ENCODE results near the gene POU6F2.

POU6F2 gene

DNA sequence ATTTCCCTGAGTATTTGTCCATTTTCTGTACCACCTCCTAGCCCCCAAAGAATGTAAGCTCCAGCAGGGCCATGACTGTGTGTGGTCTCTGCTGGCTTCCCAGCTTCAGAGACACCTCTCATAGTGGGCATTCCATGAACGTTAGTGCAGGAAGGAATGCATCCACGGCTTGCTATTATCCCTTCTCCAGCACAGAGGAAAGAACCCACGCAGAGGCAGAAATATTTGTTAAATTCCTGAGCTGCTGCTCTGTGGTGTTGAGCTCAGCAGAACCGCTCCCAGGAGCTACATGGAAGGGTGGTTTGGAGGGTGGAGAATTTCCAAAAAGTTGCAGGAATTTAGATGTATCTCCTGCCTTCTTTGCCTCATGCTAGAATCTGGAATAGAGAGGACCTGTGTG, 275.2 kb downstream of the POU6F2 start:
- DNase-seq (ENCODE audit: low spot score) = peak; percentile 76

DNA sequence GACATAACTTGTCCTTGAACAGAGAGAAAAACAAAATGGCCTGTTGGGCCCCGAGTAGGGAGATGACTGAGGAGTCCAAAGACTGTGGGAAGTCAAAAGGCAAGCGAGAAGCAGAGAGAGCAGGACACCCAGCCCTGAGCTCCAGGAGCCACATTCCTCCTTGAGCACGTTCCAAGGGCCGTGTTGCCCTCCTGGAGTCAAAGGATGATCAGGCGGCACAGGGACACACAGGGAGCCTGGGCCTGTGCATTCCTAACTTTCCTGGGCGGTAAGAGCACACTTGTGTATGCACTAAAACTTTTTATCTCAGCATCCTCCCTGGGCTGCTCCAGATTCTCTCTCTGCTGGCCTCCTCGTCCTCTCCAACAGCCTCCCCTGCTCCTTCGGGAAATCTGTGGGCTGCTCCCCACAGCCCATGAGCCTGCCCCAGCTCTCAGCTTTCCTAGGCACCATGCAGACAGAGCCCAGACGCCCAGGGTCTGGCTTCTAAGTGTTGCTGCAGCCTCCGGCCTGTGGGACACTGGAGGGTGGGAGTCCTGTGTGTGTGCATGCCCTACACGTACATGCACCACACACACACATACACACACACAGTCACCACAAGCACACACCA, 281.8 kb downstream of the POU6F2 start:
- no peak for DNase-seq (ENCODE audit: low spot score)

DNA sequence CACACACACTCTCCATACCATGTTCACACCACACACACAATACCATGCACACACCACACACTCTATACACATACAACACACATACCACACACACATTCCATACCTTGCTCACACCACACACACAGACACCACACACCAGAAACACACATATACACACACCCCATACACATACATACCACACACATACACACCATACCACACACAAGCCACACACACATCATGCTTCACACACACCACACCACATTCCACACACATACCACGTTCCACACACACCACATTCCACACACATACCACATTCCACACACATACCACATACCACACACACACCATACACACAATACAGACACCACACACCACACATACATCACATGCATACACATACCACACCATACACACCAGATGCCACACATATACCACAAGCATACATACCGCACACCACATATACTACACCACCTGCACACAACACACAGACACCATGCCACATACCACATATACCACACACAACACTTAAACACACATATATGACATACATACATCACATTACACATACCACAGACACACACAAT, 282.7 kb downstream of the POU6F2 start:
- no peak for DNase-seq (ENCODE audit: low spot score)

DNA sequence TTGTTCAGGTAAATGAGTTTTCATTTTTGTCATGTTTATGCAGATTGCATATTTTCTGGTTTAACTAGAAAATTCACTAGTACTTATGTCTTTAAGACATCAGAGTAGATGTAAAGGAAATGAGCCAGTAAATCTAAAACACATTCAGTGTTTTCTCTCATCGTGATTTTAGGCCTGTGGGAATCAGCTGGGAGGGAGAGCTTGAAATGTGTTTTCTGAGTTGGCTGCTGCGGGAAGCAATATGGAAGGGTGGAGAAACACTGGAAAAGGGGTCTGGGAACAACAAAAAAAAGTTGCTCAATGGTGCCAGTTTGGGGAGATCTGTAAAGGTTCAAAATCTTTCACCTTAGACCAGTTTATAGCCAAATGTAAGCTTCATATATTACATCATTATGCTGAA, 284.1 kb downstream of the POU6F2 start:
- DNase-seq (ENCODE audit: low spot score) = no peak

DNA sequence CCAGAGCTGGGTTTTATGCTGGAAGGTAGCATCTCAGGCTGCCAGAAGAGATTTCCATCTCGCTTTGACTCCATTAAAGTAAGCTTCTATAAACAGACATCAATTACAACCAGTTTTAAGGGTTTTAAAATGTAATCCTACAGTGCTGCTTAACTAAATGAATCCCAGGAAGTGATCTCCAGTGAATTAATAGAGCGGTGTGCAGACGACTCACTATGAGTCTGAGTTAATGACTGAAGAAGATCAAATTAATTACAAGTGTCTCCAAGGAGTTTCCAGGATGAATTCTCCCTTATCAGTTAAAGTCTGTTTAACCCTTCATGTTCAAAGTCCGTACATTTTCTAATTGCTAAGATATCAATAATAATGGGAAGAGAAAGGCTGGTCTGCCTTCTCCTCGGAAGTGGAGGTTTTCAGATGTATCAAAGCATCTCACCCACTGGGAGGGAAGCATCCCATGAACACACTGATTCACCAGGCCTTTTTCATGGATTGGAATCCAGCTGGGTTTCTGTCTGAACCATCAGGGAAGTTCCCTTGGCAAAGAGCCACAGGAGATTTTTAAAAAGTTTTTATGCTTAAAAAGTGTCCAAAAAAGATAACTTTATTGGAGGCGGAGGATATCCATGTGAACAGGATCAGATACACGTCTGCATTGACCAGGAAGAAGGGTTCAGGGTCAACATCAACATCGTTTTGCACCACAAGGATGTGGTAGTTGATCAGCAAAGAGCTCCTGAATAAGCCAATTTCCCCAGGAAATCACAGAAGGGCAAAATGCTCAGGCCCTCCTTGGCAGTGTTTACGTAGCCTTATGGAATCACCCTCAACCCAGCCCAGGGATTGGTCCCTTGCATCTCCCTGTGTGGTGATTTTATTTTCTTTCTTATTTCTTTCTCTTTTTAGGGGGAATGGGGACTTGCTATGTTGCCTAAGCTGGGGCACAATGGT, 288.2 kb downstream of the POU6F2 start:
- no peak for DNase-seq (ENCODE audit: low spot score)

DNA sequence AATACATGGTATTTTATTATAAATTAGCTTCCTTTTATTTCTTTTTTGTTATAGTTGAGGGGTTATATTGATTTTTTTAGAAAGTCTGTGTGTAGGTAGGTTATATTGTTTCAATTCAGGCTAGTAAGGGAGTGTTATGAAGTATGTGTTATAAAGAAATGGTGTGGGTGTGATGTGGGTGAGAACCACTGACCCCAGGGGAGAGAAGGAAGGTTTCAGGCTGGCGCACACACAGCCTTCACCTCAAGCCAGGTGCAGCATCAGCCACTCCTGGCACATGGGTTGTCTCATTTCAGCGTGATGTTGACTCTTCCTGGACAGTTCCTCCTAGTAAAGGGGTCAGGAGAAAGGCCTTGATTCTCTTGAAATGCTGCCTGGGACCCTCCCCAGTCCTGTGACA, 291.3 kb downstream of the POU6F2 start:
- no peak for DNase-seq (ENCODE audit: low spot score)

DNA sequence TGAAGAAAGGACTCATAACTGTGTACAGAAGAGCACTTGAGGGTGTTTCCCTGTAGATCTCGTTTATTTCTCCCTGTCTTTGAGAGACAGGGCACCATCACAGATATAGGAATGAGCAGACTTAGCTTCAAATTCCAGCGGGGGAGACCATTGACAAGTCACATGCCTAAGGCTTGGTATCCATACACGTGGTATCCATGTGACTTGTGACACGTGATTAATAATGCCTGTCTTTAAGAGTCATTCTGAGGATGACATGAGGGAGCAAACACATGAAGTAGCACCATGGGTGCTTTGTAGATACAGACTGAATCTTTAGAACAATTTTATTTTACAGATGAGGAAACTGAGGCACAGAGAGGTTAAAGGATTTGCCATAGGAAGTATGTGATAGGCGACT, 292.3 kb downstream of the POU6F2 start:
- DNase-seq (ENCODE audit: low spot score) = no peak

DNA sequence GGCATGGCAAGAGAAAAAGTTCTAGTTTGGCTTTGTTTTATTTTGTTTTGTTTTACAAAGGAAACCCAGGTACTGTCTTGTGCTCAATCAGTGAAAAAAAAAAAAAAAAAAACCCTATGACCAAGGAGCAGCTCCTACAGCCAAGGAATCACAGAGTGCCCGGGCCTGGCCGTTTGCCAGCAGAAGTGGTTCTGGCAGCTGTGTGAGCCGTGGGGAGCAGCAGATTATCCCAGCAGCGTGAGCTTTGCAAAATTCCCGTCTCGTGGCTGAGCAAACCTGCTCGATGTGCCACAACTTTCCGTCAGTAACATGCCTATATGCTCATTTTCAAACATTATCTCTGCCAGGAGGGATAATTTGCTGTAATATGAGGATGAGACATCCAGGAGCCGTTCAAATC, 293.7 kb downstream of the POU6F2 start:
- DNase-seq (ENCODE audit: low spot score) = peak; percentile 58

DNA sequence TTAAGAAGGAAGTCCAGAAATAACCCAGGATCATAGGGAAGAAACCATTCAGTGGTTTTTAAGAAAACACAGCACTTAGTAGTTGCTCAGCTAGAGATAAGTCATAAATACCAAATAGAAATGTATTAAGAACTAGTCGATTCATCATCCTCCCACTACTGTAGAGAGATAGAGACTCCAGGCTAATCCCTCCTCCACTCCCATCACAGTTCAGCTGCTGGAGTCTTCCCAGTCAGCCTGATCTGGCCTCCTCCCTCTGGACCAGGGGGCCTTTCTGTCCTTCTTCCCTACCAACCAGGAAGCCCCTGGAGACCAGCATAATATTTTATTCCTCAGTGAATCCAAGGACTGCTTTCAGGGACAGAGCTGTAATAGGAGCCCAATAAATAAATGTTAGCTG, 294.4 kb downstream of the POU6F2 start:
- no peak for DNase-seq (ENCODE audit: low spot score)

DNA sequence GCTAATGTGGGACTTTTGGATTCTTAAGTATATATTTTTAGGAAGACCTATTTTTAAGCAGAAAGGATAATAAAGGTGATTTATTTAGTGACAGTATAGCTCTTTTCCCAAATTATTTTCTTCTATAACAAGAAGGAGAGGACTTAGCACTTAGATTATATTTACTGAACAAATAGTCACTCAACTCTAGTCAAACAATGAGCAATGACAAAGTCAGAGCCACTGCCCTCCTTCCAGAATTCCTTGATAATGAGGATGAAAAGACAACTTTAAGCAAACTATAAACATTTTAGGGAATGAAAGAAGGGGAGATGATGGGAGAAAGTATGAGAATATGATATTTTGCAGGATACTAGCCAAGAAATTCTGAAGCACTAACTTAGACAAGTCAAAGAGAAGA, 295.0 kb downstream of the POU6F2 start:
- no peak for DNase-seq (ENCODE audit: low spot score)

DNA sequence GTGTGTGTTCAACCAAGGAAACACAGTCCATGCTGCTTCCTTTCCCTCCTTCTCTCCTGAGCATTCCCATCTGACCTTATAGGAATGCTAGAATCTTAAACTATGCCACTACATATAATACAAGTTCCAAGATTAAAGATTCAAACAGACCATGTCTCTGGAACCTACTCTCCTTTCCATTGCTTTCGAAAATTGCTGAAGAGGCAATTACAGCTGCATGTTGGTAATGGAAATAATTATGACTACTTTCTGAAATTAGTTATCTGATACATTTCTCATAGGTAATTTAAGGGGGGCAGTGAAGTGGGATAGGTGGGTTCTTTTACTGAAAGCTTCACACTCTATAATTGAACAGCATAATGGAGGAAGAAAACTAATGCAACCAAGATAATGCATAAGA, 302.6 kb downstream of the POU6F2 start:
- no peak for DNase-seq (ENCODE audit: low spot score)

DNA sequence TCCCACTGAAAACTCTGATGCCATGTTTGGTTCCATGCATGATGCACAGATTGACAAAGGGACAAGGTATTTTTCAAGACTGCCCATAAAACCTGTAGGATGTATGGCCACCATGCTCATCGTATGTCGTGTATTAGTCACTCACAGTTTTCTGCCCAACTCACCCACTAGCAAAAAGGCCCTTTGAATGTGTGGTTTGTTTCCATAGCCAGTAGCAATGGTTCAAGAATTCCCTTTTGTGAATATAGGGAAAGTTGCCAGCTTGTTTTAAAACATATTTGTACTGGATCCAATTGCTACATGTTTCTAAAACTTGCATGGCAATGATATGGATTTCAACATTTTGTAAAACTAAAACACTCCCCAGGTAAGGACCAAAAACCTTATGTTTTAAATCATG, 307.5 kb downstream of the POU6F2 start:
- no peak for DNase-seq (ENCODE audit: low spot score)

DNA sequence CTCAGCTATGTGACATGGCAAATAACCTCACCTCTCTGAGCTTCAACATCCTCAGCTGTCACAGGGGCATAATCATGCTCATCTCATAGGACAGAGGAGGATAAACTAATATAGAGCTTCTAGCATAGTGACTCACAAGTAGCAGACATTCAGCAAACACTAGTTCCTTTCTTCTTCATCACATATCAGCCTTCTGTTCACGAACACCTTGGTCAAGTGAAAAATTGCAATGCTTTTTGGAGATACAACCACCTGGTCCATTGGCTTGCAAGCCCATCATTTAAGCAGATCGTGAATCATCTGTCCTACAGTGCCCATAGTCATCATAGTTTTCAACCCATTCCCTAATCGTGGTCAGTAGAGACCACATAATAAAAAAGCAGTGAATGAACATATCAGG, 310.6 kb downstream of the POU6F2 start:
- no peak for DNase-seq (ENCODE audit: low spot score)

DNA sequence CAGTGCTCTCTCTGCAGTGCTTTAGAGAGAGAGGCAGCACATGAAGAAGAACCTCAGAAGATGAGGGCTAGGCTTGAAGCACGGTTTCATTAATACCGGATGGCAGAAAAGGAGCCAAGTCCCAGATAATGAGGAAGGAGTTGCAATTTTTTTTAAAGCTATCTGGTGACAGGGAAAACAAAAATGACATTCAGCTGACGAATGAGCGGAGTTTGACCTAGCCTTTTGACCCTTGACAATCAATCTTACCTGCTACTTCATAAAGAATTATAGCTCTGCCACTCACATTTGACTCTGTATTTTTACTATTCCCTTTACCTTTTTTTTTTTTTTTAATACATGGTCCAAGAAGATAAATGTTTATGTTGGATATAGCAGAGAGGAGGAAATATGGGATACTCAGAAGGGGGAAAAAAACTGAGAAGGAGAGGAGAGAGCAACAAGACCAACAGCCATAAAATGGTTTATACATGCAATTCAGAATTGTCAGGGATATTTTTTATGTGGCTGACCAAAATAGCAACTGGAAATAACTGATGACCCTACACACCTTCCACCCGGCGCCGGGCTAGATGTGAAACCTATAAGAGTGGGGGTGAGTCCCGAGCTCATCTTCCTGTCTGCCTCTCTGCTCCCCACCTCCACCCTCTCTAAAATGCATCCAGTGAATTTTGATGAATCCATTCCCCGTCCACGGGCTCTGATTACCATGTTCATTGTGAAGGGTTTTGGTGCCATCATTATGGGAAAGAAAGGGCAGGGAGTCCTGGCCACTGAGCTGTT, 314.1 kb downstream of the POU6F2 start:
- DNase-seq (ENCODE audit: low spot score) = no peak

DNA sequence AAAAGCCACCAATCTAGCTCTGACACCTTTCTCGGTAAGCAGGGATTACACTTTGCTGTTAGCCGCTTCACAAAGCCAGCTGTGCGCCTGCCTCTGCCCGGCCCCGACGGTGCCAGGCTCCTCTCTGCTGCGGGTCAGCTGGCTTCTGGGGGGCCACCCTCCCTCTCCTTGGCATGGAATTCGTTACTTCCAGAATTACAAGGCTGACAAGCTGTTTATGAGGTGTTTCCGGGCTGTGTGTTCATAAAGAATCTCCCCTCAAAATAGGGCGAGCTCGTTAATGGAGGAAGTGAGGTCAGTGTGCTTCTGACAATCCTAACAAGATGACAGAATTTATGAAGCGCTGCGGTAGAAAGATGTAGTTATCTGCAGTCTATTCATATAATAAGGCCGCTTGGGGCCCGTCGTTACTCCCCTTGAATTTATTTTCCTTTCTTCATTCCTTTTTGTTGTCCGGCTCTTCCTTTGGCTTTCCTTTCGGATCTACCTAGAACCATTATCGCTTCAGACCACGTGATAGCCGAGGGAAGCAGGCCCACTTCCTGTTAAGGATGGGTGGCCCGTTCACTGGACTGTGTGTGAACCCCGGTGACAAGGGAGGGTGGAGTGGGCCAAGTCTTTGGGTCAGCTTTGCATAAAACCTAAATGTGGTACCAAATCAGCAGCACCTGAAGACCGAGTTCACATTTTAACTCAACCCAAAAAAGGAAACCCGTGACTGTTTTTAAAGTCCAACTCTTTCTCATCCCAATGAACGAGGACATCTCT, 315.5 kb downstream of the POU6F2 start:
- no peak for DNase-seq (ENCODE audit: low spot score)

DNA sequence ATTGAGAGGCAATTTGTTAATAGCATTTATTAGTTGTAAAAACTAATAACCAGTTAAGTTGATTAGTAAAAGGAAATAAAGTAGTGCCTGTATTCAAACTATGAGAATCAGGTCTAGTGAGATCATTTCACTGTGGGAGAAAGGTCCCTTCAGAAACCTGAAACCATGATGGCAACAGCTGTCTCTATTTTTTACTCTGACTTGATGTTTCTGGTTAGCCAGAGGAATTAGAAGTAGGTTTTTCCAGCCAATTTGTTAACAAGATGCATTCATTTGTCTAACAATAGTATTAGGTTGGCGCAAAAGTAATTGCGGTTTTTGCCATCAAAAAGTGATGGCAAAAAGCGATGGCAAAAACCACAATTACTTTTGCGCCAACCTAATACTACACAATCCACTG, 316.3 kb downstream of the POU6F2 start:
- no peak for DNase-seq (ENCODE audit: low spot score)

DNA sequence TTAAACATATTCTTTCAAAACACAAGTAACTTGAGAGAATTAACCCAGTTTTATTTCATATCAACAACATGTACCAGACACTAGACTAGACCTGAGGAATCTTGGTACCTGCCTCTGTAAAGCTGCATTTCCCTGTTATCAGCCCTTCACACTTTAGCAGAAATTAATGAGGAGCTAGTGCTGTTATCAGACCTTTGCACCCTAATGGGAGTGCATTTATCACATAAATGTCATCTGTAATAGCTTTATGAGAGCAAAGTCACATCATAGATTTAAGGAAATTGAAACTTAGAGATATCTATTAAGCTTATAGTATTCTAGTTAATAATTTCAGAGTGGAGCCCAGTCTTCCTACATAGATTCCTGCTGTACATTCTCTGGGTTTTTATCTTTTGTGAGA, 318.1 kb downstream of the POU6F2 start:
- DNase-seq (ENCODE audit: low spot score) = no peak

DNA sequence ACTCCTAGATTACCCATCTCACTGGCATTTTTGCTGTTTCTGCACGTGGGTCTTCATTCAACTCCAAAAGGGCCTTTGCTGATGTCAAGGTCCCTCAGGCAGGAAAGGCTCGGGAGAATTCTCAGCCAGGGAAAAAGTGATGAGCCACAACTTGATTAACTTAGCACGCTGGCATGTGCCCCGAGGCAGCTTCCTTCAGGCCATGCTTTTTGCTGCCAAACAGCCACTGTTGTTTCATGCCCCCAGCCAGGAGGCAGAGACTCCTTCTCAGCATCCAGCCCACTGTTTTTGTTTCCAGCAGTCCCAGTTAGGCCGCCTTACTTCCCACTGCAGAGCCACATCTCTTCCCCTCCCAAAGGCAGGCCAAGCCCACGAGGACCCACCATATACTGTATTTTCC, 322.0 kb downstream of the POU6F2 start:
- peak; percentile 54 for DNase-seq (ENCODE audit: low spot score)

DNA sequence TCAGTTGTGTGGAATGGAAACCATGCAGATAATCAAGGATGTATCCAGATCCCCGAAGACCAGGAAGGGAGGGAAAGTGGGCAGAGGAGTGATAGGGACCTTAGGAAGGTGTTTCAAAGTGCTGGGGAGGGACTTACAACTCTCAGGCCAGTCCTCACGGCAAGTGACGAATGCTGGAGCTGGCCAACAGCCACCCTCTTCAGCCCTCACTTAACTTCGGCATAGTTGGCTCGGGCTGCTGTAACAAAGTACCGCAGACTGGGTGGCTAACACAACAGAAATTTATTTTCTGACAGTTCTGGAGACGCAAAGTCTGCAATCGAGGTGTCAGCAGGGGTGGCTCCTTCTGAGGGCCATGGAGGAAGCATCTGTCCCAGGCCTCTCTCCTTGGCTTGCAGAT, 322.6 kb downstream of the POU6F2 start:
- DNase-seq (ENCODE audit: low spot score) = peak; percentile 68

DNA sequence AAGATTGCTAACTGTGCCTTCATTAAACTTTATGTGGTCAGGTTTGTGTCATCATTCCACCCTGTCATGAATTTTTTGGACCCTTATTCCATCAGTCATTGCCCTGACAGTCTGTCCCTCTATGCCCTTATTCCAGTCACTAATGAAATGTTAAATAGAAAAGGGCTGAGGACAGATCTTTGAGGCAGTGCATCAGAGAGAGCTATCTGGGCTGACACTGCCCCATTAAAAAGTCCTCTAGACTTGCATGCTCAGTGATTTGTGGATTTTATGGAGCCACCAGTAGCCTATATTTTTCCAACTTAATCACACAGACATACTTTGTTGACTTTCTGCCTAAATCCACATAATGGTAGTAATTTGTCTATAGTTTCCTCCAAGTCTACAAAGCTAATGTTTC, 323.8 kb downstream of the POU6F2 start:
- DNase-seq (ENCODE audit: low spot score) = no peak

DNA sequence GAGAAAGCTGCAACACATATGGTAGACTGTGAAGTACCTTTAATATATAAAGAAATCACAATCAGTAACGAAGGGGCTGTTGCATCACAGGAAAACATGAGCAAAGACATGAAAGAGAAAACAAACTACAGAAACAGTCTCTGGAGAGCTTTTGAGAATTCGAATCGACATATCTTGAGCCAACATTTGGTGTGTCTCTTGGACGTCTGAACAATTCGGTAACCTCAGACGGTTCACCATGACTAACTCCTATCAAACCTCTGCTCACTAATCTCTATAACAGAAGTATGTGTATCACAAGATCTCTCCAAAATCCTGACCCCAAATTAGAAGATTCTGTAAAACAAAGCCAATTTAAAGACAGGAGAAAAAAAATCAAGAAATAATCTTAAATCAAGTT, 326.5 kb downstream of the POU6F2 start:
- no peak for DNase-seq (ENCODE audit: low spot score)
